Thyroid gland (tissue), 4 donors: ENCODE results near the gene INKA1. TPM values are rescaled to one million over a fixed set of nuclear protein-coding genes. Genes with fewer than 3 reads are reported as not detected.
"Not testable (repeated sequence)": the region's sequence is repeated elsewhere in the genome, so short reads cannot be mapped to it uniquely, and the experiment has no call there.

Experiments
- DNase-seq, 2 donors: peaks; one replicate each; pipeline ENCODE4 v3.0.0-alpha.2; 2019
- H3K27ac ChIP-seq, 3 donors: fragments of 200-600 bp; sonication (generic); 1 replicate in 2 of 3; 2 replicates in 1 of 3; pipeline ENCODE4 v1.5.1; 2016 to 2019; ENCODE audit warnings: mild to moderate bottlenecking in 1 of 3, moderate library complexity in 1 of 3
- H3K27me3 ChIP-seq: fragments of 200-600 bp; sonication (generic); one replicate; pipeline ENCODE4 v1.5.1; 2019
- H3K36me3 ChIP-seq, 2 donors: fragments of 200-600 bp; sonication (generic); one replicate each; pipeline ENCODE4 v1.5.1; 2016 to 2019
- H3K4me1 ChIP-seq, 2 donors: fragments of 200-600 bp; sonication (generic); one replicate each; pipeline ENCODE4 v1.5.1; 2017 to 2019
- H3K4me3 ChIP-seq, 3 donors: fragments of 200-600 bp; sonication (generic); replicated peaks in 1 of 3; 1 replicate in 2 of 3; 2 replicates in 1 of 3; pipeline ENCODE4 v1.5.1; 2016; ENCODE audit warnings: mild to moderate bottlenecking in 1 of 3
- H3K9me3 ChIP-seq: fragments of 200-600 bp; sonication (generic); one replicate; pipeline ENCODE4 v1.5.1; 2017
- POLR2A ChIP-seq, 2 donors: fragments of 450-650 bp; IDR thresholded peaks; one replicate each; pipeline ENCODE4 v1.6.1; 2017; ENCODE audit warnings: antibody characterized with exemption in 2 of 2, mild to moderate bottlenecking in 2 of 2, moderate library complexity in 1 of 2
- WGBS, 2 donors: methylation state at CpG; one replicate each; pipeline ENCODE4 v1.1.5; 2017; 5-methylcytosine and 5-hydroxymethylcytosine counted together
- intact Hi-C: fragments of 100-400 bp; cut with DNase I; formaldehyde crosslinking; loops from one replicate; pipeline ENCODE4 v1.15.1; 2023
- total RNA-seq, 4 donors: library from RNA; depleted of rRNA; stranded (reverse); fragments of >200 nt; gene quantifications; one replicate each; pipeline ENCODE4 v1.2.3, GENCODE V29; 2016
- TF ChIP-seq, protein P1 (sequence below), 6 experiments: fragments of 200-600 bp in 3 of 6; fragments of 450-650 bp in 3 of 6; sonication (generic) in 3 of 6; IDR thresholded peaks; one replicate each; pipeline ENCODE4 v1.5.1; 2016 to 2019; ENCODE audit warnings: antibody characterized with exemption in 6 of 6, mild to moderate bottlenecking in 2 of 6, inconsistent platforms in 1 of 6, moderate library complexity in 1 of 6

Gene INKA1
- total RNA-seq, 4 donors from 2014 or later, result 3.1 to 7.3 (median 5.6) TPM

DNA sequence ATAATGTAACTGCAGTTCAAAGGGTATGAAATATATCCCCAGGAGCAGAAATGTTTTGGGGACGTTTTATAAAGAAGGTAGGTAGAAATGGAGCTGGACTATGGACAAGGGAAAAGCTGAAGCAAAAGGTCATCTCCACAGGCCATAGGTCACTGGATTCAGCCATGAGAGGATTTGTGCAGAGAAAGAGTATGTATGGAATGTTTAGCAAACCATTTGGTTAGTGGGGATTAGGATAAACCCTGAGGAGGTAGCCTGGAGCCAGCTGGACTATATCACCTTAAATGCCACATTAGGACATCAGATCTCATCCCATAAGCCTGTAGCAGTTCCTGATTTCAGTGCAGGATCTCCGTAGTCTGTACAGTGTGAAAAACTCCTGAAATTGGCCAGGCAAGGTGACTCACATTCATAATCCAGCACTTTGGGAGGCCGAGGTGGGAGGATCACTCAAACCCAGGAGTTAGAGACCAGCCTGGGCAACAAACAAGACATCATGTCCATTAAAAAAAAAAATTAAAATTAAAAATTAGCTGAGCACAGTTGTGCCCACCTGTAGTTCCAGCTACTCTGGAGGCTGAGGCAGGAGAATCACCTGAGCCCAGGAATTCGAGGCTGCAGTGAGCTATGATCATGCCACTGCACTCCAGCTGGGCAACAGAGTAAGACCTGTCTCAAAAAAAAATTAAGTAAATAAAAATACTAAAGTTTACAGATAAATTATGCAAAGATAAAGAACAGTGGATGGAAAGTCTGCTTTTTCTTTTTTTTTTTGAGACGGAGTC is 21.5 kb upstream of the INKA1 start:
- Histone ChIP-seq H3K9me3 (no peaks in the 10 kb centered on the region), H3K27me3 (no peaks in the 10 kb centered on the region), H3K4me3 (no peak overlapping the region), H3K4me1 (peaks cover 15 to 24% of the 10 kb centered on the region in 2 donors), H3K27ac (no peak overlapping the region), H3K36me3 (peaks cover 5 to 7% of the 10 kb centered on the region in 2 donors)
- TF ChIP-seq POLR2A (IDR thresholded peaks at IDR 0.05), result no peak
- TF ChIP-seq, protein P1, sequence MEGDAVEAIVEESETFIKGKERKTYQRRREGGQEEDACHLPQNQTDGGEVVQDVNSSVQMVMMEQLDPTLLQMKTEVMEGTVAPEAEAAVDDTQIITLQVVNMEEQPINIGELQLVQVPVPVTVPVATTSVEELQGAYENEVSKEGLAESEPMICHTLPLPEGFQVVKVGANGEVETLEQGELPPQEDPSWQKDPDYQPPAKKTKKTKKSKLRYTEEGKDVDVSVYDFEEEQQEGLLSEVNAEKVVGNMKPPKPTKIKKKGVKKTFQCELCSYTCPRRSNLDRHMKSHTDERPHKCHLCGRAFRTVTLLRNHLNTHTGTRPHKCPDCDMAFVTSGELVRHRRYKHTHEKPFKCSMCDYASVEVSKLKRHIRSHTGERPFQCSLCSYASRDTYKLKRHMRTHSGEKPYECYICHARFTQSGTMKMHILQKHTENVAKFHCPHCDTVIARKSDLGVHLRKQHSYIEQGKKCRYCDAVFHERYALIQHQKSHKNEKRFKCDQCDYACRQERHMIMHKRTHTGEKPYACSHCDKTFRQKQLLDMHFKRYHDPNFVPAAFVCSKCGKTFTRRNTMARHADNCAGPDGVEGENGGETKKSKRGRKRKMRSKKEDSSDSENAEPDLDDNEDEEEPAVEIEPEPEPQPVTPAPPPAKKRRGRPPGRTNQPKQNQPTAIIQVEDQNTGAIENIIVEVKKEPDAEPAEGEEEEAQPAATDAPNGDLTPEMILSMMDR (IDR thresholded peaks at IDR 0.05), result no peak
- no peak for DNase-seq
- intact Hi-C loops, result no loop called here
- 94 to 96% methylated on average over 5 of the region's 5 CpGs for WGBS, 2 donors

DNA sequence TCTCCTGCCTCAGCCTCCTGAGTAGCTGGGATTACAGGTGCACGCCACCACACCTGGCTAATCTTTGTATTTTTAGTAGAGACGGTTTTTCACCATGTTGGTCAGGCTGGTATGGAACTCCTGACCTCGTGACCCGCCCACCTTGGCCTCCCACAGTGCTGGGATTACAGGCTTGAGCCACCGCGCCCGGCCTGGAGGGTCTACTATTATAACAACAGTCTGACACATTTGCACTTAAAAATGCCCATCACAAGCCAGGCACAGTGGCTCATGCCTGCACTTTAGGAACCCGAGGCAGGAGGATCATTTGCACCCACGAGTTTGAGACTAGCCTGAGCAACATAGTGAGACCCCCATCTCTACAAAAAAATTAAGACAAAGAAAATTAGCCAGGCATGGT is 20.8 kb upstream of the INKA1 start:
- H3K27ac ChIP-seq, H3K9me3 ChIP-seq, H3K4me3 ChIP-seq, H3K27me3 ChIP-seq, H3K36me3 ChIP-seq, intact Hi-C loops, DNase-seq: not testable (repeated sequence)
- H3K4me1 ChIP-seq, result peaks cover 20 to 30% of the 10 kb centered on the region in 2 donors
- WGBS, 2 donors, result 90 to 95% methylated on average over 7 to 9 of the region's 9 CpGs

DNA sequence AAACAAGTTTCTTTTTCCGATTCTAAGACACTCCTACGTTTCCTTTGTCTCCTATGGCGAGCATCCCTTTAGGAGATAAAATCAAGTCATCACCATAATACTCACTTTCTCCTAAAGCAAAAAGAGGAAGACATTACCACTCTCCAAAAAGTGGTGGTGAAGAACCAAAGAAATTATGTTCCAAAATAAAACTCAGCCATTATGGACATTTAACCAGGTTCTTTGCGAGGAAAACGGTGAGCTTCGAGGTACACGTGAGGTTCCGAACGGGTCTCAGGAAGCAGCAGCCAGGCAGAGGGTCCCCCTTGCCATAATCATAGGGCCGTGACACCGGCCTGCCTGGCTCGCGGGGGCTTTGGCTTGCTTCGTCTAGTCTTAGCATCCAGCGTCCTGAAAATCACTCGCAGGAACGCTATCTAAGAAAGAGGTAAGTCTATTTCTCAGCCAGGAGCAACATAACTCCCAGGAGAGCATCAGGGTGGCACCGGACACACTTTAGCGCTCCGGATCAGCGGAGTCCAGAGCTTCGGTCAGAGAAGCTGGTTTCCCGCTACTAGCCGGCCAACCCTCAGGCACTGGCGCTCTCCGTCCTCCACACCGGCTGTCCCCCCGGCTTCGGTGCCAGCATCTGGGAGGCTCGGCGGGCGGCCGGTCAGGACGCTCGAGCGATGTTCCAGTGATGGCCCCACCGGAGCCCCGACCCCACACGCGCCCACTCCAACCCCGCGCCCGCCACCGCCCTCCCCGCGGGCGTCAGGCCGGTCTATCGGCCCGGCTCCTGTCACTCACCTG is 17.3 kb upstream of the INKA1 start:
- peaks cover 3 to 7% of the 10 kb centered on the region in 2 donors for H3K36me3 ChIP-seq
- intact Hi-C loops, result loop anchor here (5.0 kb wide), 1 partner anchor 63 kb away; the partner anchor contains the start of gene GMPPB
- peak overlapping the region; percentile 97 to 98 (median 97) for H3K27ac ChIP-seq
- DNase-seq, result peak; percentile 67 to 70
- peaks cover 11 to 28% of the 10 kb centered on the region in 2 donors for H3K4me1 ChIP-seq
- H3K4me3 ChIP-seq, result peak overlapping the region; percentile 79 to 95 (median 87)
- no peaks in the 10 kb centered on the region for H3K9me3 ChIP-seq
- 9 to 10% methylated on average over 17 of the region's 50 CpGs for WGBS, 2 donors
- TF ChIP-seq, protein P1 (IDR thresholded peaks at IDR 0.05), result no peak
- TF ChIP-seq POLR2A (IDR thresholded peaks at IDR 0.05), result no peak
- no peaks in the 10 kb centered on the region for H3K27me3 ChIP-seq

DNA sequence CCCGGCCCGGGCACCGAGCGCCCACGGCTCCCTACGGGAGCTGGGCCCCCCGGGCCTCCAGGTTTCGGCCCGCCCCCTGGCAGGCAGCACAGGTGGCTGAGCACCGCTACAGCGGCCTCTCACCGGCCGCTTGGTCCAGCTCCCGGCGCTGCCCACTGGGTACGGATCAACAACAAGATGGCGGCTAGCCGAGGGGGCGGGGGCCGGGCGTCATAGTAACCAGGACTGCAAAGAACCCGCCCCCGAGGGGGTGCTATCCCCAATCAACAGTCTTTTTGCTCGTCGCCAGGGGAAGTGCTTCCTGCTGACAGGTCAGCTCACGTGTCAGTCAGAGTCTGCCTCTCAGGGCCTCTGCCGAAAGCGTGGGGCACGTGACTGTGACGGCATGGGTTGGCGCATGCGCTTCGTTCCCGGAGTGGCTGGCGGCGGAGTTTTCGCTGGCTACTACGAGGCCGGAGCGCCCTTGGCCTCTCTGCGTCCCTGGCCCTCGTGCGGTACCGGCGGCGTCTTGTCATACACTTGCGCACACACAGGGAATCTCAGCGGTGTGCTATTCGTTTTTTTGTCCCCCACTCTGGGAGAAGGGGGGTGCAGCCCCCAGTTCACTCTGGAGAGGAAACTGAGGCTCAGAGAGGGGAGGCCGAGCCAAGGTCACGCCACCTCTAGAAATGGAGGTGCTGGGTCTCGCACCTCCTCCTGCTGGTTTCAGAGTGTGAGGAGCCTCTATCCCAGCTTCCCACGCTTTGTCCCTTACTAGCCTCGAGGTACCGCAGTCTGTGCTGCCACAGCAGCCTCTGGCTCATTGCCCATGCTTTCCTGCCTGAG is 16.5 kb upstream of the INKA1 start, which contains the start of gene IP6K1:
Gene IP6K1 (minus strand): TSS at position 186 of the 825 bp plus-strand sequence. CDS start 38,502 bp downstream, outside the sequence.
- peak; percentile 100 for DNase-seq
- Histone ChIP-seq H3K27me3 (no peaks in the 10 kb centered on the region), H3K36me3 (peaks cover 0 to 2% of the 10 kb centered on the region in 2 donors), H3K9me3 (no peaks in the 10 kb centered on the region), H3K4me3 (peak within 1 kb of the TSS; percentile 79 to 95 (median 87)), H3K27ac (peak within 1 kb of the TSS; percentile 97 to 98 (median 97)), H3K4me1 (peaks cover 11 to 28% of the 10 kb centered on the region in 2 donors)
- WGBS, 2 donors, result 5 to 11% methylated on average over 21 to 33 of the region's 55 CpGs
- TF ChIP-seq, protein P1 (IDR thresholded peaks at IDR 0.05), result peak in 2 of 6 experiments; percentile 6 to 21
- peak; percentile 78 to 92 for TF ChIP-seq POLR2A (IDR thresholded peaks at IDR 0.05)
- intact Hi-C loops, result loop anchor here (5.0 kb wide), 1 partner anchor 64 kb away; the partner anchor contains the start of gene GMPPB

DNA sequence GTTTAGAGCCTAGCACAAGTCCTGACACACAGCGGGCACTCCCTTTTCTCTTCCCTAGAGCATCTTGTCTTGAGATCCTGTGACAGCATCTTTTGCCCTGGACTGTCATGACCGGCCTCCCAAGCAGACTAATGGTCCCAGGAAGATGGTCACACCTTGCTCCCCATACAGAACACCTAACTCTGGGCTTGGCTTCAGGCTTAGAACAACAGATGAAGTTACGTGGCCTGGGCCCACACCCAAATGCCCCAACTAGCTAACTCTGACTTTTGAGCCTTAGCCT is 15.9 kb upstream of the INKA1 start:
- Histone ChIP-seq H3K4me3 (no peak overlapping the region), H3K36me3 (no peaks in the 10 kb centered on the region), H3K9me3 (no peaks in the 10 kb centered on the region), H3K4me1 (peaks cover 11 to 28% of the 10 kb centered on the region in 2 donors), H3K27me3 (no peaks in the 10 kb centered on the region), H3K27ac (peak overlapping the region; percentile 97 to 98 (median 97))
- DNase-seq, result no peak
- WGBS, 2 donors, result 75 to 86% methylated on average over 3 of the region's 3 CpGs
- intact Hi-C loops, result loop anchor here (5.0 kb wide), 1 partner anchor 65 kb away; the partner anchor contains the start of gene GMPPB
- no peak for TF ChIP-seq POLR2A (IDR thresholded peaks at IDR 0.05)
- TF ChIP-seq, protein P1 (IDR thresholded peaks at IDR 0.05), result no peak
